Lung (tissue), 12 donors: Measurements from ENCODE around the gene ARHGAP10. TPM values are rescaled to one million over a fixed set of nuclear protein-coding genes. Genes with fewer than 3 reads are reported as not detected.
A peak's percentile ranks its signal among the peaks of the same experiment; 100 is the strongest.

Source experiments
- ATAC-seq: fragments of 200-7000 bp; cut with Tn5 transposase; one replicate; pipeline ENCODE4 v1.9.1; 2020; ENCODE audit warnings: moderate number of reproducible peaks; ENCODE audit not compliant: insufficient read depth, low FRiP score
- DNase-seq, 3 donors: peaks; one replicate each; pipeline ENCODE4 v3.0.0-alpha.2; 2013 to 2017
- H3K27ac ChIP-seq, 2 donors: one replicate each; pipeline ENCODE4 v1.5.1; 2013; ENCODE audit warnings: mild to moderate bottlenecking in 2 of 2, moderate library complexity in 2 of 2, control low read depth in 1 of 2, inconsistent platforms in 1 of 2, low read depth in 1 of 2, low read length in 1 of 2
- H3K27me3 ChIP-seq, 3 donors: one replicate each; pipeline ENCODE4 v1.5.1; 2013; ENCODE audit warnings: low read length in 2 of 3; ENCODE audit not compliant: control insufficient read depth in 3 of 3, insufficient read depth in 3 of 3
- H3K36me3 ChIP-seq, 4 donors: one replicate each; pipeline ENCODE4 v1.5.1; 2013; ENCODE audit warnings: low read length in 4 of 4, mild to moderate bottlenecking in 1 of 4, moderate library complexity in 1 of 4; ENCODE audit not compliant: control insufficient read depth in 4 of 4, insufficient read depth in 4 of 4
- H3K4me1 ChIP-seq, 5 donors: one replicate each; pipeline ENCODE4 v1.5.1; 2013; ENCODE audit warnings: low read length in 5 of 5, mild to moderate bottlenecking in 2 of 5, moderate library complexity in 1 of 5; ENCODE audit not compliant: control insufficient read depth in 5 of 5, insufficient read depth in 5 of 5
- H3K4me3 ChIP-seq: one replicate; pipeline ENCODE4 v1.5.1; 2013; ENCODE audit warnings: mild to moderate bottlenecking, control low read depth, moderate library complexity
- H3K9ac ChIP-seq, 2 donors: one replicate each; pipeline ENCODE4 v1.5.1; 2013; ENCODE audit warnings: low read length in 2 of 2, control low read depth in 1 of 2; ENCODE audit not compliant: insufficient read depth in 1 of 2
- H3K9me3 ChIP-seq, 4 donors: one replicate each; pipeline ENCODE4 v1.5.1; 2013; ENCODE audit warnings: low read length in 3 of 4, mild to moderate bottlenecking in 1 of 4, moderate library complexity in 1 of 4; ENCODE audit not compliant: control insufficient read depth in 4 of 4, insufficient read depth in 3 of 4
- WGBS, 2 donors: extraction: QIAGEN DNeasy Blood & Tissue Kit; methylation state at CpG; one replicate each; pipeline ENCODE4 v1.1.7; 2013; 5-methylcytosine and 5-hydroxymethylcytosine counted together
- polyA plus RNA-seq, 2 donors: library from polyadenylated mRNA; stranded (reverse); fragments of 200-250 nt; gene quantifications; one replicate each; pipeline ENCODE4 v1.2.1, GENCODE V29; 2013
- total RNA-seq, 2 donors: library from RNA; depleted of rRNA in 1 of 2; stranded (reverse); fragments of >200 nt in 1 of 2; gene quantifications; one replicate each; pipeline ENCODE4 v1.2.1, GENCODE V29; 2014 to 2021
- TF ChIP-seq, protein P1 (sequence below): IDR thresholded peaks from 2 replicates; pipeline ENCODE4 v1.5.1; 2012; ENCODE audit warnings: mild to moderate bottlenecking; ENCODE audit errors: control extremely low read depth, extremely low read depth
- donor health status: control.
- donor health status: control.
- donor health status: Bipolar disorder and iron deficiency.
- donor health status: healthy.
- donor health status: DM: yes; HTN: yes; CAD: no.

Gene ARHGAP10
- total and polyA plus RNA-seq, 4 donors: 9.1 to 25.0 (median 17.5) TPM

DNA sequence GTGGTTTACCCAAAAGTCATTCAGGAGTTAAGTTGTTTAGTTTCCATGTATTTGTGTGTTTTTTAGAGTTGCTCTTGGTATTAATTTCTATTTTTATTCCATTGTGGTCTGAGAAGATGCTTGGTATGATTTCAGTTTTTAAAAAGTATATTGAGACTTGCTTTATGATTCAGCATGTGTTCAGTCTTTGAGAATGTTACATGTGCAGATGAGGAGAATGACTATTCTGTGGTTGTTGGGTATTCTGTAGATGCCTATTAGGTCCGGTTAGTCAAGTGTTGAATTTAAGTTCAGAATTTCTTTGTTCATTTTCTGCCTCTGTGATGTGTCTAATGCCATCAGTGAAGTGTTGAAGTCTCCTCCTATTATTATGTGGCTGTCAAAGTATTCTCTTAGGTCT, 249.4 kb downstream of the ARHGAP10 start:
- DNase-seq (no peak), ATAC-seq (no peak)
- Histone ChIP-seq H3K4me1 (peaks cover 0 to 12% (median 0%) of the 10 kb centered on the region in 5 donors), H3K9me3 (no peaks in the 10 kb centered on the region), H3K9ac (no peak overlapping the region), H3K36me3 (peaks cover 0 to 3% (median 0%) of the 10 kb centered on the region in 4 donors), H3K27ac (no peak overlapping the region), H3K4me3 (no peak overlapping the region), H3K27me3 (no peaks in the 10 kb centered on the region)
- 91 to 96% methylated on average over 1 of the region's 1 CpG for WGBS, 2 donors
- TF ChIP-seq, protein P1, sequence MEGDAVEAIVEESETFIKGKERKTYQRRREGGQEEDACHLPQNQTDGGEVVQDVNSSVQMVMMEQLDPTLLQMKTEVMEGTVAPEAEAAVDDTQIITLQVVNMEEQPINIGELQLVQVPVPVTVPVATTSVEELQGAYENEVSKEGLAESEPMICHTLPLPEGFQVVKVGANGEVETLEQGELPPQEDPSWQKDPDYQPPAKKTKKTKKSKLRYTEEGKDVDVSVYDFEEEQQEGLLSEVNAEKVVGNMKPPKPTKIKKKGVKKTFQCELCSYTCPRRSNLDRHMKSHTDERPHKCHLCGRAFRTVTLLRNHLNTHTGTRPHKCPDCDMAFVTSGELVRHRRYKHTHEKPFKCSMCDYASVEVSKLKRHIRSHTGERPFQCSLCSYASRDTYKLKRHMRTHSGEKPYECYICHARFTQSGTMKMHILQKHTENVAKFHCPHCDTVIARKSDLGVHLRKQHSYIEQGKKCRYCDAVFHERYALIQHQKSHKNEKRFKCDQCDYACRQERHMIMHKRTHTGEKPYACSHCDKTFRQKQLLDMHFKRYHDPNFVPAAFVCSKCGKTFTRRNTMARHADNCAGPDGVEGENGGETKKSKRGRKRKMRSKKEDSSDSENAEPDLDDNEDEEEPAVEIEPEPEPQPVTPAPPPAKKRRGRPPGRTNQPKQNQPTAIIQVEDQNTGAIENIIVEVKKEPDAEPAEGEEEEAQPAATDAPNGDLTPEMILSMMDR: no peak

DNA sequence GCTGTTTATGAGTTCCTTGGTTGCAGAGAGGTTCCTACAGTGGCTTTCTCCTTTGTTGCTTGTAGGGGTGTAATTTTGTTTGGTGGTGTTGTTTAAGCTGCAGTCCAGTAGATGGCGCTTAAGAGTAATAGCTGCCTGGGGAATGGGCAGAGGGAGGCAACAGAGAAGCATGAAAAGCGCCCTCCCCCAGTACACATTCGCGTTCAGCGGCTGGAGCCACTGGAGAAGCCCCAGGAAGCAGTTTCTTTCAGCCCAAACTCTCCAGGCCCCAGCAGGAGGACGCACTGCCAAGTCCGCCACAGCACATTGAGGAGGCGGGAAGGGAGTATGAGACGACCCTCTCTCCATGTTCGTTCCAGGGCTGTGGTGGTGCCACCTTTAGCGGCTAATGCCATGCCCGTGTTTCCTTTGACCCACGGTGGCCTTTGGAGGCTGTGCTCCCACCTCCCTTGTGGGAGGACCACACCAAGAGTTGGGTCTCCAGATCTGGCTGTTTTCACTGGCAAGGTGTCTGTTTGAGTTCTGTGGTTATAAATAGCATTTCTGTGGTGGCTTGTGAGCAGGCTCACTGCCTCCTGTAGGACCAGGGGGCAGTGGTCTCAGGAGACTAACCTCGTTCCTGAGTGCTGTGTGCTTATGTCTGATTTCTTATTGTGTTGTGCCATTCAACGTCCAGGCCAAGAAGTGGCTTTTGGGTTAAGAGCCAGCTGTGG, 252.3 kb downstream of the ARHGAP10 start:
- no peak overlapping the region for H3K27ac ChIP-seq
- TF ChIP-seq, protein P1: peak; percentile 26
- H3K4me3 ChIP-seq: no peak overlapping the region
- no peak for ATAC-seq
- no peaks in the 10 kb centered on the region for H3K9me3 ChIP-seq
- DNase-seq: peak in 1 of 3 donors; percentile 17
- peaks cover 0 to 6% (median 0%) of the 10 kb centered on the region in 5 donors for H3K4me1 ChIP-seq
- H3K36me3 ChIP-seq: peaks cover 0 to 3% (median 0%) of the 10 kb centered on the region in 4 donors
- WGBS, 2 donors: 75 to 85% methylated on average over 15 of the region's 15 CpGs
- H3K27me3 ChIP-seq: no peaks in the 10 kb centered on the region
- H3K9ac ChIP-seq: no peak overlapping the region

DNA sequence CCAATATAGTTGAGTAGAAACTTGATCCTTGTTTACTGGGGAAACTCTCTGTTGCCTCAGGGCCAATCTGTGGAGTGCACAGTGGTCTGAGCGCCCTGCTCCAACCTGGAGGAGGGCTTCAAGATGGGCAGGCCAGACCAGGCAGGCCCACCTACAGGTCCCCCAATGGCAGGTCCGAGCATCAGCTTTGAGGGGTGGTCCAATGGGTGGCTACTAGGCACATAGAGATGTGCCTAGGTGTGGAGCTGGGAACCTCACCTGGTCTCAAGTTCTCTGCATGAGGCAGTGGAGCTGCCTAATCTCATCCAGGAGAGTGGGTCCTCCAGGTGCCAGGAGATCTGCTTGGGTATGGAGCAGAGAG, 252.9 kb downstream of the ARHGAP10 start:
- Histone ChIP-seq H3K4me3 (no peak overlapping the region), H3K4me1 (peaks cover 0 to 6% (median 0%) of the 10 kb centered on the region in 5 donors), H3K9ac (no peak overlapping the region), H3K36me3 (peaks cover 0 to 3% (median 0%) of the 10 kb centered on the region in 4 donors), H3K27ac (no peak overlapping the region), H3K9me3 (no peaks in the 10 kb centered on the region), H3K27me3 (no peaks in the 10 kb centered on the region)
- DNase-seq (no peak), ATAC-seq (no peak)
- 98 to 100% methylated on average over 2 of the region's 2 CpGs for WGBS, 2 donors
- TF ChIP-seq, protein P1: no peak
